HepG2 (cell line): ENCODE data around the gene COL4A3. TPM values are rescaled to one million over a fixed set of nuclear protein-coding genes. Genes with fewer than 3 reads are reported as not detected.

ENCODE experiments used
- LCORL ChIP-seq, 2 experiments: fragments of 450-650 bp in 1 of 2; sonication (generic) in 1 of 2; formaldehyde crosslinking in 1 of 2; IDR thresholded peaks; 2 replicates each; pipeline versions ENCODE4 v1.5.0 to v1.6.1; 2017 to 2020; ENCODE audit warnings: antibody characterized with exemption in 1 of 2, missing genetic modification reagents in 1 of 2
- MTA3 ChIP-seq: sonication (generic); formaldehyde crosslinking; IDR thresholded peaks from 2 replicates; pipeline ENCODE4 v1.4.0; 2020; ENCODE audit warnings: missing genetic modification reagents
- POLR2AphosphoS2 ChIP-seq: IDR thresholded peaks from 2 replicates; pipeline ENCODE4 v1.6.1; 2011; ENCODE audit warnings: low read depth, low read length, improper control_type of control experiment
- RARA ChIP-seq: IDR thresholded peaks from 2 replicates; pipeline ENCODE4 v1.6.1; 2016; ENCODE audit warnings: missing genetic modification reagents, missing compliant biosample characterization
- REPIN1 ChIP-seq: sonication (generic); formaldehyde crosslinking; IDR thresholded peaks from 2 replicates; pipeline ENCODE4 v1.8.0; 2022; ENCODE audit warnings: missing genetic modification reagents, low read depth, mild to moderate bottlenecking, borderline replicate concordance
- SOX6 ChIP-seq, 2 experiments: fragments of 450-650 bp in 1 of 2; sonication (generic) in 1 of 2; formaldehyde crosslinking in 1 of 2; IDR thresholded peaks; 2 replicates each; pipeline versions ENCODE4 v1.4.0 to v1.6.1; 2017 to 2020; ENCODE audit warnings: antibody characterized with exemption in 1 of 2, mild to moderate bottlenecking in 1 of 2, missing genetic modification reagents in 1 of 2
- ZNF18 ChIP-seq: sonication (generic); formaldehyde crosslinking; IDR thresholded peaks from 2 replicates; pipeline ENCODE4 v1.8.0; 2022; ENCODE audit warnings: mild to moderate bottlenecking, missing genetic modification reagents; ENCODE audit not compliant: insufficient replicate concordance
- ZNF205 ChIP-seq: IDR thresholded peaks from 2 replicates; pipeline ENCODE4 v1.6.1; 2018; ENCODE audit warnings: missing biosample characterization, missing genetic modification reagents
- ZNF24 ChIP-seq: fragments of 450-650 bp; IDR thresholded peaks from 2 replicates; pipeline ENCODE4 v1.6.1; 2017; ENCODE audit warnings: antibody characterized with exemption, mild to moderate bottlenecking
- ZNF335 ChIP-seq: sonication (generic); formaldehyde crosslinking; IDR thresholded peaks from 2 replicates; pipeline ENCODE4 v1.4.0; 2020; ENCODE audit warnings: missing genetic modification reagents
- ZNF572 ChIP-seq: sonication (generic); formaldehyde crosslinking; IDR thresholded peaks from 2 replicates; pipeline ENCODE4 v1.5.1; 2020; ENCODE audit warnings: mild to moderate bottlenecking, missing genetic modification reagents
- ZUFSP ChIP-seq: sonication (generic); formaldehyde crosslinking; IDR thresholded peaks from 2 replicates; pipeline ENCODE4 v1.9.0; 2021; ENCODE audit warnings: missing genetic modification reagents, mild to moderate bottlenecking, borderline replicate concordance
- polyA plus RNA-seq, 8 experiments: library from polyadenylated mRNA; depleted of rRNA in 3 of 8; stranded (reverse) in 7 of 8; unstranded in 1 of 8; fragments of >200 nt; fragmentation: Illumina TruSeq in 4 of 8; extraction: Trizol in 4 of 8; gene quantifications; 2 replicates each; pipeline versions ENCODE4 v1.2.1 to v1.2.3, GENCODE V29; 2011 to 2016; ENCODE audit warnings: low read depth in 4 of 8, missing spikeins in 1 of 8, mixed read lengths in 1 of 8; ENCODE audit not compliant: insufficient read depth in 1 of 8
- total RNA-seq, 5 experiments: library from RNA; depleted of rRNA; stranded (reverse); fragments of >200 nt; fragmentation: Illumina TruSeq; extraction: Trizol; gene quantifications; 2 replicates each; pipeline ENCODE4 v1.2.3, GENCODE V29; 2016; ENCODE audit warnings: low read depth in 1 of 5
- TF ChIP-seq, protein P1 (sequence below): sonication (generic); formaldehyde crosslinking; IDR thresholded peaks from 2 replicates; pipeline ENCODE4 v1.4.0; 2020; ENCODE audit warnings: missing genetic modification reagents, borderline replicate concordance
- TF ChIP-seq, protein P2 (sequence below): sonication (generic); formaldehyde crosslinking; IDR thresholded peaks from 2 replicates; pipeline ENCODE4 v1.5.0; 2020; ENCODE audit warnings: mild to moderate bottlenecking, missing genetic modification reagents, borderline replicate concordance

Gene COL4A3
- total and polyA plus RNA-seq, 2 of the 13 experiments (the other 11 are each of a cell fraction or from before 2014, with no cell fraction given), result 0.02 TPM; not detected in 1

DNA sequence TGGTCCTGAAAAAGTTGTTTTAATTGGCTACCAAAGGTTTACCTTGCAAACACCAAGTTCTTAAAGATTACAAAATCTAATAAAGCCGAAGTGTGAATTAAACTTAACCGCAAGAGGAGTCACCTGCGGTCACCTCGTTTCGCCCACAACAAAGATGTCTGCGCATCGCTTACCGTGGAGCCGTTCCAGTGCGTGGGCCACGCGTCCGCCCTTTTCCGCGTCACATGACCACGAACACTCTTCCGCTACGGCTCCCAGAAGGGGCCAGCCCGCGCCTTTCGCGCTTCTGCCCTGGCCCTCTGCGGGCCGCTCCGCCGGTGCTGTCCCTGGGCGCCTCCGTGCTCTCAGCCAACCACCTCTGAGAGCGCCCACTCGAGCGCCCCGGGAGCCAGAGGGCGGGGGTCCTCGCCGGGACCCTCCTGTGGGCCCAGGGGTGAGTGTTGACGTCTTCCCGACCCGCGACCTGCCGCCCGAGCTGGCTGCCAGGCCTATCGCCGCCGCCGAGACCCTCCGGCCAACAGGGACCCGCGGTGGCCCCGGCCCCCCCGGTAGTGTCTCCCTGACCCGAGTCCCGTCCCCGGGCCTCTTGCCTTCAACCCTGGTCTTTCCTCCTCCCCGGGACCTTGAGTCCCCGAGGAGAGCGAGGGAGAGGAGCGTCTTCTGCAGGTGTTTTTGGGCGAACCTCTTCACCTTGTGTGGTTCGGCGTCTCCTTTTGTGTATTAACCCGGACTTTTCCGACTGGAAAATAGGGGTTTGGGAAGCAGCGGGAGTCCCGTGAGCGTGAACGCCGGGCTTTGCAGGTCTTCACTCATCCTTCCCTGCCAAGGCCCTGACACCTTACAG, 160.8 kb downstream of the COL4A3 start, which contains the start of gene MFF (continued):
- TF ChIP-seq, protein P1, sequence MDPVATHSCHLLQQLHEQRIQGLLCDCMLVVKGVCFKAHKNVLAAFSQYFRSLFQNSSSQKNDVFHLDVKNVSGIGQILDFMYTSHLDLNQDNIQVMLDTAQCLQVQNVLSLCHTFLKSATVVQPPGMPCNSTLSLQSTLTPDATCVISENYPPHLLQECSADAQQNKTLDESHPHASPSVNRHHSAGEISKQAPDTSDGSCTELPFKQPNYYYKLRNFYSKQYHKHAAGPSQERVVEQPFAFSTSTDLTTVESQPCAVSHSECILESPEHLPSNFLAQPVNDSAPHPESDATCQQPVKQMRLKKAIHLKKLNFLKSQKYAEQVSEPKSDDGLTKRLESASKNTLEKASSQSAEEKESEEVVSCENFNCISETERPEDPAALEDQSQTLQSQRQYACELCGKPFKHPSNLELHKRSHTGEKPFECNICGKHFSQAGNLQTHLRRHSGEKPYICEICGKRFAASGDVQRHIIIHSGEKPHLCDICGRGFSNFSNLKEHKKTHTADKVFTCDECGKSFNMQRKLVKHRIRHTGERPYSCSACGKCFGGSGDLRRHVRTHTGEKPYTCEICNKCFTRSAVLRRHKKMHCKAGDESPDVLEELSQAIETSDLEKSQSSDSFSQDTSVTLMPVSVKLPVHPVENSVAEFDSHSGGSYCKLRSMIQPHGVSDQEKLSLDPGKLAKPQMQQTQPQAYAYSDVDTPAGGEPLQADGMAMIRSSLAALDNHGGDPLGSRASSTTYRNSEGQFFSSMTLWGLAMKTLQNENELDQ (CRISPR knock-in tag), result peak; percentile 94
- TF ChIP-seq, protein P2, sequence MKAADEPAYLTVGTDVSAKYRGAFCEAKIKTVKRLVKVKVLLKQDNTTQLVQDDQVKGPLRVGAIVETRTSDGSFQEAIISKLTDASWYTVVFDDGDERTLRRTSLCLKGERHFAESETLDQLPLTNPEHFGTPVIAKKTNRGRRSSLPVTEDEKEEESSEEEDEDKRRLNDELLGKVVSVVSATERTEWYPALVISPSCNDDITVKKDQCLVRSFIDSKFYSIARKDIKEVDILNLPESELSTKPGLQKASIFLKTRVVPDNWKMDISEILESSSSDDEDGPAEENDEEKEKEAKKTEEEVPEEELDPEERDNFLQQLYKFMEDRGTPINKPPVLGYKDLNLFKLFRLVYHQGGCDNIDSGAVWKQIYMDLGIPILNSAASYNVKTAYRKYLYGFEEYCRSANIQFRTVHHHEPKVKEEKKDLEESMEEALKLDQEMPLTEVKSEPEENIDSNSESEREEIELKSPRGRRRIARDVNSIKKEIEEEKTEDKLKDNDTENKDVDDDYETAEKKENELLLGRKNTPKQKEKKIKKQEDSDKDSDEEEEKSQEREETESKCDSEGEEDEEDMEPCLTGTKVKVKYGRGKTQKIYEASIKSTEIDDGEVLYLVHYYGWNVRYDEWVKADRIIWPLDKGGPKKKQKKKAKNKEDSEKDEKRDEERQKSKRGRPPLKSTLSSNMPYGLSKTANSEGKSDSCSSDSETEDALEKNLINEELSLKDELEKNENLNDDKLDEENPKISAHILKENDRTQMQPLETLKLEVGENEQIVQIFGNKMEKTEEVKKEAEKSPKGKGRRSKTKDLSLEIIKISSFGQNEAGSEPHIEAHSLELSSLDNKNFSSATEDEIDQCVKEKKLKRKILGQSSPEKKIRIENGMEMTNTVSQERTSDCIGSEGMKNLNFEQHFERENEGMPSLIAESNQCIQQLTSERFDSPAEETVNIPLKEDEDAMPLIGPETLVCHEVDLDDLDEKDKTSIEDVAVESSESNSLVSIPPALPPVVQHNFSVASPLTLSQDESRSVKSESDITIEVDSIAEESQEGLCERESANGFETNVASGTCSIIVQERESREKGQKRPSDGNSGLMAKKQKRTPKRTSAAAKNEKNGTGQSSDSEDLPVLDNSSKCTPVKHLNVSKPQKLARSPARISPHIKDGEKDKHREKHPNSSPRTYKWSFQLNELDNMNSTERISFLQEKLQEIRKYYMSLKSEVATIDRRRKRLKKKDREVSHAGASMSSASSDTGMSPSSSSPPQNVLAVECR (CRISPR knock-in tag), result peak; percentile 96
- TF ChIP-seq REPIN1 (peak; percentile 96), POLR2AphosphoS2 (no peak), ZNF18 (CRISPR knock-in tag) (peak; percentile 90), ZNF335 (CRISPR knock-in tag) (peak; percentile 81; the same call in 1 of the 2 replicates), ZNF24 (0 out of 2 replicates have a peak, but pooled peaks have one; percentile 64), RARA (CRISPR knock-in tag) (peak; percentile 75), MTA3 (CRISPR knock-in tag) (no peak), SOX6 (IDR thresholded peaks at IDR 0.05) (no peak), SOX6 (CRISPR knock-in tag; IDR thresholded peaks at IDR 0.05) (peak; percentile 77), LCORL (IDR thresholded peaks at IDR 0.05) (no peak; the same call in 1 of the 2 replicates), LCORL (CRISPR knock-in tag; IDR thresholded peaks at IDR 0.05) (peak; percentile 87), ZNF572 (CRISPR knock-in tag) (no peak), ZUFSP (CRISPR knock-in tag) (no peak), ZNF205 (peak; percentile 89)
